OCI-LY7 (cell line): ENCODE data around the gene TM9SF3. TPM values are rescaled to one million over a fixed set of nuclear protein-coding genes. Genes with fewer than 3 reads are reported as not detected.
"Not testable (repeated sequence)": the region's sequence is repeated elsewhere in the genome, so short reads cannot be mapped to it uniquely, and the experiment has no call there.

Source experiments
- BruUV-seq: library from RNA; stranded (reverse); fragments of 400-500 nt; replicated peaks from 2 replicates; lab custom pipeline; 2021; lab: Mats Ljungman, UMichigan
- CTCF ChIA-PET: fragments of 300-600 bp; sonication (Branson Sonifier 250); formaldehyde crosslinking; loops from one replicate; lab custom pipeline; 2022; ENCODE audit warnings: antibody characterized with exemption; ENCODE audit not compliant: unreplicated experiment; lab: Charles Lee
- POLR2A ChIA-PET: fragments of 300-600 bp; sonication (Branson Sonifier 250); formaldehyde crosslinking; loops from one replicate; lab custom pipeline; 2022; ENCODE audit warnings: antibody characterized with exemption; lab: Charles Lee
- DNase-seq: peaks from one replicate; pipeline ENCODE4 v3.0.0-alpha.2; 2015; ENCODE audit warnings: low spot score
- H2AFZ ChIP-seq: fragments of 200-600 bp; sonication (generic), shearing (Covaris generic); 2 replicates; pipeline ENCODE4 v1.6.1; 2014; ENCODE audit warnings: mild to moderate bottlenecking, antibody characterized with exemption, low read length, moderate library complexity
- H3K27ac ChIP-seq: fragments of 200-600 bp; sonication (generic); 2 replicates; pipeline ENCODE4 v1.5.1; 2014; ENCODE audit warnings: mixed run types, low read depth, mild to moderate bottlenecking, moderate library complexity, low read length, inconsistent platforms; ENCODE audit not compliant: poor library complexity, severe bottlenecking
- H3K36me3 ChIP-seq: fragments of 200-600 bp; sonication (generic); 2 replicates; pipeline ENCODE4 v1.6.1; 2014; ENCODE audit warnings: mild to moderate bottlenecking, antibody characterized with exemption, low read length, moderate library complexity, mixed read lengths; ENCODE audit not compliant: insufficient read depth
- H3K4me1 ChIP-seq: fragments of 200-600 bp; sonication (generic); 2 replicates; pipeline ENCODE4 v1.5.1; 2014; ENCODE audit warnings: mild to moderate bottlenecking, low read length; ENCODE audit not compliant: insufficient read depth, poor library complexity, severe bottlenecking
- H3K4me2 ChIP-seq: fragments of 200-600 bp; sonication (generic); 2 replicates; pipeline ENCODE4 v1.6.1; 2014; ENCODE audit warnings: mild to moderate bottlenecking, low read length
- H3K4me3 ChIP-seq: fragments of 200-600 bp; sonication (generic); 2 replicates; pipeline ENCODE4 v1.5.1; 2014; ENCODE audit warnings: mild to moderate bottlenecking, low read depth, low read length; ENCODE audit not compliant: poor library complexity, severe bottlenecking
- H3K79me2 ChIP-seq: fragments of 200-600 bp; sonication (generic); 2 replicates; pipeline ENCODE4 v1.6.1; 2016; ENCODE audit warnings: low read depth, mild to moderate bottlenecking, low read length, moderate library complexity, mixed read lengths; ENCODE audit not compliant: insufficient read depth
- H3K9me2 ChIP-seq: fragments of 200-600 bp; sonication (generic); 2 replicates; pipeline ENCODE4 v1.6.1; 2016; ENCODE audit warnings: mild to moderate bottlenecking, low read length, mixed read lengths; ENCODE audit not compliant: insufficient read depth
- H3K9me3 ChIP-seq: fragments of 200-600 bp; sonication (generic); 2 replicates; pipeline ENCODE4 v1.6.1; 2014; ENCODE audit warnings: mild to moderate bottlenecking, mixed run types, low read length, mixed read lengths
- H4K20me1 ChIP-seq: fragments of 200-600 bp; sonication (generic); 2 replicates; pipeline ENCODE4 v1.6.1; 2014; ENCODE audit warnings: mild to moderate bottlenecking, antibody characterized with exemption, low read length, moderate library complexity, mixed read lengths; ENCODE audit not compliant: insufficient read depth
- CTCF ChIP-seq: fragments of 200-600 bp; sonication (generic); conservative IDR thresholded peaks from 2 replicates; pipeline ENCODE4 v1.5.1; 2014; ENCODE audit warnings: mild to moderate bottlenecking, antibody characterized with exemption, low read length, moderate library complexity, mixed read lengths
- EZH2phosphoT487 ChIP-seq: fragments of 200-600 bp; sonication (generic); IDR thresholded peaks from 2 replicates; pipeline ENCODE4 v1.6.1; 2018; ENCODE audit warnings: low read depth, borderline replicate concordance, mild to moderate bottlenecking, mixed run types, antibody characterized with exemption, low read length, moderate library complexity, mixed read lengths
- intact Hi-C: fragments of 100-400 bp; cut with micrococcal nuclease; formaldehyde crosslinking; loops from one replicate; pipeline ENCODE4 v1.10.0; 2022; ENCODE audit not compliant: unreplicated experiment
- total RNA-seq, 2 experiments: library from RNA; depleted of rRNA in 1 of 2; stranded (reverse); fragments of >200 nt in 1 of 2; shearing (Covaris generic) in 1 of 2; gene quantifications; 2 replicates each; pipeline ENCODE4 v1.2.3, GENCODE V29; 2014 to 2022

TM9SF3 gene
- total RNA-seq, 2 experiments from 2014 or later, result 23.0 to 88.8 TPM

GRCh38 chr10:96577069-96577468 lies 9.7 kb downstream of the TM9SF3 start:
- BruUV-seq, result no TSS peak
- H2AFZ ChIP-seq, result no peak overlapping the region
- H3K4me1 ChIP-seq, result peaks cover 19% of the 10 kb centered on the region
- no peak for DNase-seq
- H3K4me3 ChIP-seq, result no peak overlapping the region
- H3K27ac ChIP-seq, result no peak overlapping the region
- H3K4me2 ChIP-seq, result no peak overlapping the region
- H3K9me2 ChIP-seq, result no peaks in the 10 kb centered on the region
- peaks cover 92% of the 10 kb centered on the region for H3K79me2 ChIP-seq
- H4K20me1 ChIP-seq, result peaks cover 39% of the 10 kb centered on the region
- ChIA-PET CTCF (no interaction called here), POLR2A (interaction anchor here (1.2 kb wide), 1 partner anchor 10 kb away, joined by 3 read pairs; no protein-coding TSS in a partner anchor)
- no peak for TF ChIP-seq EZH2phosphoT487
- no peak for TF ChIP-seq CTCF
- intact Hi-C loops, result no loop called here
- H3K9me3 ChIP-seq, result no peaks in the 10 kb centered on the region
- peaks cover 61% of the 10 kb centered on the region for H3K36me3 ChIP-seq

- H4K20me1 ChIP-seq, result peaks cover 33% of the 10 kb centered on the region
- H3K9me2 ChIP-seq, result no peaks in the 10 kb centered on the region
- H3K79me2 ChIP-seq, result peaks cover 92% of the 10 kb centered on the region
- H3K4me2 ChIP-seq, result no peak overlapping the region
- ChIA-PET POLR2A (interaction anchor here (1.2 kb wide), 1 partner anchor 11 kb away, joined by 3 read pairs; no protein-coding TSS in a partner anchor), CTCF (no interaction called here)
- no peak for DNase-seq
- H2AFZ ChIP-seq, result no peak overlapping the region
- TF ChIP-seq EZH2phosphoT487 (no peak), CTCF (no peak)
- H3K36me3 ChIP-seq, result peaks cover 65% of the 10 kb centered on the region
- intact Hi-C loops, result no loop called here
- H3K9me3 ChIP-seq, result no peaks in the 10 kb centered on the region
- BruUV-seq, result no TSS peak
- no peak overlapping the region for H3K4me3 ChIP-seq
- peaks cover 13% of the 10 kb centered on the region for H3K4me1 ChIP-seq
- no peak overlapping the region for H3K27ac ChIP-seq
Measured at GRCh38 chr10:96576277-96576980, 10.4 kb downstream of the TM9SF3 start.

GRCh38 chr10:96574564-96574963 lies 12.2 kb downstream of the TM9SF3 start:
- intact Hi-C loops, H3K9me2 ChIP-seq, DNase-seq, H3K4me3 ChIP-seq, CTCF ChIA-PET, H2AFZ ChIP-seq, BruUV-seq, POLR2A ChIA-PET, H3K4me2 ChIP-seq, H3K9me3 ChIP-seq, H3K27ac ChIP-seq, H3K4me1 ChIP-seq: not testable (repeated sequence)
- peaks cover 25% of the 10 kb centered on the region for H4K20me1 ChIP-seq
- peaks cover 68% of the 10 kb centered on the region for H3K36me3 ChIP-seq
- peaks cover 92% of the 10 kb centered on the region for H3K79me2 ChIP-seq
